HAP-1 (cell line): ENCODE measurements around the gene ZNF787.

Source experiments
- DNase-seq, 2 experiments: peaks; one replicate each; pipeline ENCODE4 v3.0.0-alpha.2; 2016 to 2020; ENCODE audit warnings: low spot score in 2 of 2
- H3K27me3 ChIP-seq: fragments of 250-450 bp; sonication (Bioruptor Pico); 2 replicates; pipeline ENCODE4 v1.5.1; 2020; ENCODE audit warnings: low read depth, mild to moderate bottlenecking, moderate library complexity
- H3K36me3 ChIP-seq: fragments of 250-450 bp; sonication (Bioruptor Pico); replicated peaks from 2 replicates; pipeline ENCODE4 v1.5.1; 2020; ENCODE audit warnings: mild to moderate bottlenecking
- H3K4me1 ChIP-seq: fragments of 250-450 bp; sonication (Bioruptor Pico); 2 replicates; pipeline ENCODE4 v1.5.1; 2020; ENCODE audit warnings: mild to moderate bottlenecking
- H3K4me3 ChIP-seq: fragments of 250-450 bp; sonication (Bioruptor Pico); 2 replicates; pipeline ENCODE4 v1.5.1; 2020; ENCODE audit warnings: mild to moderate bottlenecking, moderate library complexity
- H3K9me3 ChIP-seq: fragments of 250-450 bp; sonication (Bioruptor Pico); 2 replicates; pipeline ENCODE4 v1.5.1; 2020; ENCODE audit warnings: mild to moderate bottlenecking, moderate library complexity
- in situ Hi-C: fragments of 300-500 bp; cut with MboI; formaldehyde crosslinking; loops from 3 replicates; pipeline ENCODE4 v1.14.3; 2020; ENCODE audit warnings: low sequenced_read_pairs, inconsistent platforms, mixed read lengths

Gene ZNF787

GRCh38 chr19:56089344-56089743 lies 31.8 kb downstream of the ZNF787 start:
- Histone ChIP-seq H3K9me3 (no peaks in the 10 kb centered on the region), H3K4me1 (no peaks in the 10 kb centered on the region), H3K4me3 (no peak overlapping the region), H3K36me3 (peaks cover 18% of the 10 kb centered on the region), H3K27me3 (no peaks in the 10 kb centered on the region)
- in situ Hi-C loops = no loop called here
- no peak for DNase-seq

GRCh38 chr19:56088497-56089215 lies 32.4 kb downstream of the ZNF787 start:
- no peaks in the 10 kb centered on the region for H3K27me3 ChIP-seq
- peaks cover 18% of the 10 kb centered on the region for H3K36me3 ChIP-seq
- in situ Hi-C loops = no loop called here
- no peaks in the 10 kb centered on the region for H3K9me3 ChIP-seq
- no peaks in the 10 kb centered on the region for H3K4me1 ChIP-seq
- H3K4me3 ChIP-seq = no peak overlapping the region
- DNase-seq = no peak

GRCh38 chr19:56087647-56088496 lies 33.2 kb downstream of the ZNF787 start:
- no peak for DNase-seq
- no peak overlapping the region for H3K4me3 ChIP-seq
- no peaks in the 10 kb centered on the region for H3K9me3 ChIP-seq
- H3K4me1 ChIP-seq = no peaks in the 10 kb centered on the region
- no peaks in the 10 kb centered on the region for H3K27me3 ChIP-seq
- H3K36me3 ChIP-seq = peaks cover 18% of the 10 kb centered on the region
- in situ Hi-C loops = no loop called here

DNA sequence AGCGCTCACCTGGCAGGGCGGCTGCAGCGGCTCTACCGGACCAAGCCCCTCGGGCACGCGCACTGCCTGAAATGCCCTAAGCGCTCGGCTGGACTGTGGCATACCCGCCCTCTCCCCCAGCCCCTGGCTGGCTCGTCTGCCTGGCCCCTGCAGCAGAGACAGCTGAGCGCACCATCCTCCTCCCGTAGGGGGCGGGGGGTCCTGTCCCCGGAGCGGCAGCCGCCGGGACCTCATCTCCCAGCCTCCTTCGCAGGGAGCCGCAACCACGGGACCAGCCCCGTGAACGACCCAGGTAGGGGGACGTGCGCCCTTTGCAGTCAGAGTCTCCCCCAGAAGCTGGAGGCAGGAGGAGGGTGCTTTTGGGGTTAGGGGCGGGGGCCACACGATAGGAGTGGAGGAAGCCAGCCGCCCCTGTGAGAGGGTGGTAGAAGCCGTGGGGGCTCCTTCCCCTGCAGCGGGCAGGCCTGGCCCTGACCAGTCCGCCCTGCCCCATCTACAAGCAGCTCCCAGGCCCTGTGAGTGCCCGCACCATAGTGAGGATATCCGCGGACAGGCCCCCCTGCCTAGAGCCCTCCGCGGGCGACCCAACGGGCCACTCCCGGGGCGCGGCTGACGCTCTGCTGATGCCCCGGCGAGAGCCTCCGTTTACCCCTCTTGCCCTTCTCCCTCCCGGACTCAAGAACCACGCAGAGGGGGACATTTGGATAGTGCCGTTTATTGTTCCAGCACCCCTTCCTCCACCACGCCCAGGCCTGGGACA lies 34.2 kb downstream of the ZNF787 start:
- H3K4me3 ChIP-seq = no peak overlapping the region
- in situ Hi-C loops = no loop called here
- no peaks in the 10 kb centered on the region for H3K4me1 ChIP-seq
- no peaks in the 10 kb centered on the region for H3K9me3 ChIP-seq
- no peak for DNase-seq
- H3K27me3 ChIP-seq = no peaks in the 10 kb centered on the region
- H3K36me3 ChIP-seq = peaks cover 18% of the 10 kb centered on the region

DNA sequence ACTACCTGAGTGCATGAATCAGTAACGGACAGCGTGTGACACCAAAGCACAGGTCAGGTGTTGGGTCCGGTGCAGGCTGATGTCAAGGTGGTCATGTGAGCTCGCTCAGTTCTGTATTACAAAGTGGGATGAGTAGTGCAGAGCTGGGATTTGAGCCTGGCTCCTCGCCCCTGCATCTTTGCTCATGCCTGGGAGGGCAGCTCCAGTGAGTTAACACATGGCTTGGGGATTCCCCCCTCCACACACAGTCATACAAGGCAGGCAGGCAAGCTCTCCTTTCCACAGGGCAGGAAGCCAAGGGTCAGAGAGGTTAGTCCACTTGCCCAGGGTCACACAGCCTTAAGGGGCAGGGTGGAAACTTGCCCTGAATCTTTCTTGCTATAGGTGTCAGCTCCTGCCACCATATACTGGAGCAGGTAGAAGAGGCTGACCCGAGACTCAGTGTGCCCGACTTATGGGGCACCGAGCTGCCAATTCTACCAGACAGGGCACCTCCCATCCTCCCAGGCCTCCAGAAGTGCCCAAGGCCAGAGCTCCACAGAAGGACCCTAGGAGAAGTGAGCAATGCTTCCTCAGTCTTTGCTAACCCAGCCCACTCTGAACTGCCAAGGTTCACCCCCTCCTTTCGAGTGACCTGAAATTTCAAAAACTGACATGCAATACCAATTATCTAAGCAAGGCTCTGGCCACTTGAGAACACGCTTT lies 35.4 kb downstream of the ZNF787 start:
- H3K4me3 ChIP-seq = no peak overlapping the region
- no peaks in the 10 kb centered on the region for H3K9me3 ChIP-seq
- peaks cover 16% of the 10 kb centered on the region for H3K36me3 ChIP-seq
- no peaks in the 10 kb centered on the region for H3K27me3 ChIP-seq
- no peaks in the 10 kb centered on the region for H3K4me1 ChIP-seq
- no peak for DNase-seq
- in situ Hi-C loops = no loop called here

GRCh38 chr19:56084835-56085536 lies 36.1 kb downstream of the ZNF787 start:
- H3K27me3 ChIP-seq = no peaks in the 10 kb centered on the region
- in situ Hi-C loops = no loop called here
- no peaks in the 10 kb centered on the region for H3K9me3 ChIP-seq
- peaks cover 10% of the 10 kb centered on the region for H3K36me3 ChIP-seq
- no peak for DNase-seq
- no peaks in the 10 kb centered on the region for H3K4me1 ChIP-seq
- H3K4me3 ChIP-seq = no peak overlapping the region

GRCh38 chr19:56083668-56084067 lies 37.4 kb downstream of the ZNF787 start:
- Histone ChIP-seq H3K27me3 (no peaks in the 10 kb centered on the region), H3K4me3 (no peak overlapping the region), H3K4me1 (no peaks in the 10 kb centered on the region), H3K36me3 (peaks cover 3% of the 10 kb centered on the region), H3K9me3 (no peaks in the 10 kb centered on the region)
- in situ Hi-C loops = no loop called here
- DNase-seq = no peak

GRCh38 chr19:56080669-56081401 lies 40.3 kb downstream of the ZNF787 start:
- no peaks in the 10 kb centered on the region for H3K36me3 ChIP-seq
- in situ Hi-C loops = no loop called here
- DNase-seq = peak; percentile 43 to 85
- no peaks in the 10 kb centered on the region for H3K4me1 ChIP-seq
- no peaks in the 10 kb centered on the region for H3K27me3 ChIP-seq
- peak overlapping the region; percentile 3; the same call in 1 of the 2 replicates for H3K4me3 ChIP-seq
- H3K9me3 ChIP-seq = no peaks in the 10 kb centered on the region

GRCh38 chr19:56079609-56080008 lies 41.5 kb downstream of the ZNF787 start:
- in situ Hi-C loops = loop anchor here (10.0 kb wide), 1 partner anchor 95 kb away; the partner anchor contains the start of gene GALP
- H3K27me3 ChIP-seq = no peaks in the 10 kb centered on the region
- no peaks in the 10 kb centered on the region for H3K36me3 ChIP-seq
- no peak overlapping the region for H3K4me3 ChIP-seq
- no peaks in the 10 kb centered on the region for H3K9me3 ChIP-seq
- H3K4me1 ChIP-seq = no peaks in the 10 kb centered on the region
- DNase-seq = no peak

GRCh38 chr19:56076498-56076897 lies 44.6 kb downstream of the ZNF787 start:
- peak; percentile 36 to 74 for DNase-seq
- no peaks in the 10 kb centered on the region for H3K4me1 ChIP-seq
- in situ Hi-C loops = loop anchor here (10.0 kb wide), 1 partner anchor 98 kb away; the partner anchor contains the start of gene GALP
- H3K4me3 ChIP-seq = no peak overlapping the region
- H3K36me3 ChIP-seq = no peaks in the 10 kb centered on the region
- H3K27me3 ChIP-seq = no peaks in the 10 kb centered on the region
- H3K9me3 ChIP-seq = no peaks in the 10 kb centered on the region

DNA sequence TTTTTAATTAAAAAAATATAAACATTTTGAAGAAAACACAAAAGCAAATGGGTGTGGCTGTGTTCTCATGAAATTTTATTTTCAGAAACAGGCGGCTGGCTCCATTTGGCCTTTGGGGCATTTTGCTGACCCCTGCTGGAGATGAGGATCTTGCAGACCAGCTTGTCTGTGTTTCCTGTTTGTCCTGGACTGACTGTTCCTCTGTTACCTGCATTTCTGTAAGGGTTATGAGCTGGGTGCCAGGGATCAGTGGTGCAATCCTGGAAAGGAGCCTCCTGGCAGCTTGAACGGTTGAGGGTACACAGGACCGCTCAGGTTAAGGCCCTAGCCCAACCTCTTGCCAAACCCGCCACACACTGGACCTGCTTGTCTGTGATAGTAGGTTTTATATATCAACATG lies 49.9 kb downstream of the ZNF787 start:
- Histone ChIP-seq H3K4me1 (no peaks in the 10 kb centered on the region; the same call in 1 of the 2 replicates), H3K9me3 (no peaks in the 10 kb centered on the region), H3K36me3 (no peaks in the 10 kb centered on the region), H3K27me3 (no peaks in the 10 kb centered on the region), H3K4me3 (no peak overlapping the region)
- in situ Hi-C loops = loop anchor here (10.0 kb wide), 1 partner anchor 104 kb away; the partner anchor contains the start of gene GALP
- peak in 1 of 2 experiments; percentile 23 for DNase-seq

- Histone ChIP-seq H3K4me1 (no peaks in the 10 kb centered on the region; the same call in 1 of the 2 replicates), H3K4me3 (no peak overlapping the region), H3K36me3 (no peaks in the 10 kb centered on the region), H3K27me3 (no peaks in the 10 kb centered on the region), H3K9me3 (no peaks in the 10 kb centered on the region)
- no peak for DNase-seq
- in situ Hi-C loops = loop anchor here (10.0 kb wide), 2 partner anchors 105 to 185 kb away; partner anchors contain the start of gene GALP
Measured at GRCh38 chr19:56069642-56070041, 51.5 kb downstream of the ZNF787 start.
